Activated CD8-positive, alpha-beta T cell treated with anti-CD3 and anti-CD28 coated beads for 36 hours (primary cell): ENCODE data around the gene RAB40C. TPM values are rescaled to one million over a fixed set of nuclear protein-coding genes. Genes with fewer than 3 reads are reported as not detected.

Experiments
- ATAC-seq: fragments of 200-7000 bp; cut with Tn5 transposase; one replicate; pipeline ENCODE4 v1.10.0; 2021; ENCODE audit warnings: mild to moderate bottlenecking, moderate library complexity
- CTCF ChIA-PET: fragments of 350-600 bp; sonication (Branson Sonifier 250); formaldehyde crosslinking; loops from one replicate; lab custom pipeline; 2021; ENCODE audit warnings: antibody characterized with exemption; lab: Charles Lee
- POLR2A ChIA-PET: fragments of 350-600 bp; sonication (Branson Sonifier 250); formaldehyde crosslinking; loops from one replicate; lab custom pipeline; 2021; ENCODE audit warnings: antibody characterized with exemption; lab: Charles Lee
- DNase-seq: peaks from one replicate; pipeline ENCODE4 v3.0.0-alpha.2; 2020
- H3K27ac Mint-ChIP-seq: one replicate; pipeline ENCODE4 v1.8.0; 2021; ENCODE audit warnings: mild to moderate bottlenecking, mixed read lengths
- H3K27me3 Mint-ChIP-seq: one replicate; pipeline ENCODE4 v1.8.0; 2021; ENCODE audit warnings: mixed read lengths
- H3K36me3 Mint-ChIP-seq: one replicate; pipeline ENCODE4 v1.8.0; 2021; ENCODE audit warnings: low read depth, mixed read lengths
- H3K4me1 Mint-ChIP-seq: one replicate; pipeline ENCODE4 v1.8.0; 2021; ENCODE audit warnings: low read depth, mixed read lengths
- H3K4me3 Mint-ChIP-seq: one replicate; pipeline ENCODE4 v1.8.0; 2021; ENCODE audit warnings: mild to moderate bottlenecking, moderate library complexity, mixed read lengths
- H3K9me3 Mint-ChIP-seq: one replicate; pipeline ENCODE4 v1.8.0; 2021; ENCODE audit warnings: mixed read lengths
- intact Hi-C: fragments of 100-400 bp; cut with micrococcal nuclease; formaldehyde crosslinking; loops from one replicate; pipeline ENCODE4 v1.10.0; 2022
- total RNA-seq, 2 experiments: library from RNA; stranded (reverse); gene quantifications; one replicate each; pipeline ENCODE4 v1.2.3, GENCODE V29; 2021
- TF ChIP-seq, protein P1 (sequence below): fragments of 200-600 bp; IDR thresholded peaks from one replicate; pipeline ENCODE4 v1.8.0; 2022; ENCODE audit warnings: antibody characterized with exemption, mild to moderate bottlenecking

RAB40C gene
- total RNA-seq, 2 experiments from 2014 or later: 8.1 to 8.8 TPM

DNA sequence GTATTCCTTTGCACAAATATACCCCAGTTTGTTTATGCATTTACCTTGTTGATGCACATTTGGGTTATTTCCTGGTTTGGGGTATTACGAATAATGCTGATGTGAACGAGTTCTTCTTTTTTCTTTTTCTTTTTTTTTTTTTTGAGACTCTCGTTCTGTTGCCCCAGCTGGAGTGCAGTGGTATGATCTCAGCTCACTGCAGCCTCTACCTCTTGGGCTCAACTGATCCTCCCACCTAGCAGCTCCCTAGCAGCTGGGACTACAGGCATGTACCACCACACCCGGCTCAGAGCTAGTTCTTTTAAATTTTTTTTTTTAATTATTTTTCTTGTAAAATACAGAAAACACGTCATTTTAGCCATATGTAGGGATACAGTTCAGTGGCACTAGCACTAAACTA lies 14.1 kb downstream of the RAB40C start:
- ChIA-PET CTCF (interaction anchor here (1.3 kb wide), 1 partner anchor 58 kb away, joined by 3 read pairs; no protein-coding TSS in a partner anchor), POLR2A (no interaction called here)
- H3K9me3 Mint-ChIP-seq: no peaks in the 10 kb centered on the region
- no peak overlapping the region for H3K4me3 Mint-ChIP-seq
- H3K27ac Mint-ChIP-seq: no peak overlapping the region
- peaks cover 3% of the 10 kb centered on the region for H3K36me3 Mint-ChIP-seq
- TF ChIP-seq, protein P1, sequence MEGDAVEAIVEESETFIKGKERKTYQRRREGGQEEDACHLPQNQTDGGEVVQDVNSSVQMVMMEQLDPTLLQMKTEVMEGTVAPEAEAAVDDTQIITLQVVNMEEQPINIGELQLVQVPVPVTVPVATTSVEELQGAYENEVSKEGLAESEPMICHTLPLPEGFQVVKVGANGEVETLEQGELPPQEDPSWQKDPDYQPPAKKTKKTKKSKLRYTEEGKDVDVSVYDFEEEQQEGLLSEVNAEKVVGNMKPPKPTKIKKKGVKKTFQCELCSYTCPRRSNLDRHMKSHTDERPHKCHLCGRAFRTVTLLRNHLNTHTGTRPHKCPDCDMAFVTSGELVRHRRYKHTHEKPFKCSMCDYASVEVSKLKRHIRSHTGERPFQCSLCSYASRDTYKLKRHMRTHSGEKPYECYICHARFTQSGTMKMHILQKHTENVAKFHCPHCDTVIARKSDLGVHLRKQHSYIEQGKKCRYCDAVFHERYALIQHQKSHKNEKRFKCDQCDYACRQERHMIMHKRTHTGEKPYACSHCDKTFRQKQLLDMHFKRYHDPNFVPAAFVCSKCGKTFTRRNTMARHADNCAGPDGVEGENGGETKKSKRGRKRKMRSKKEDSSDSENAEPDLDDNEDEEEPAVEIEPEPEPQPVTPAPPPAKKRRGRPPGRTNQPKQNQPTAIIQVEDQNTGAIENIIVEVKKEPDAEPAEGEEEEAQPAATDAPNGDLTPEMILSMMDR: no peak
- DNase-seq: no peak
- peaks cover 15% of the 10 kb centered on the region for H3K4me1 Mint-ChIP-seq
- intact Hi-C loops: no loop called here
- ATAC-seq: no peak
- H3K27me3 Mint-ChIP-seq: no peaks in the 10 kb centered on the region

DNA sequence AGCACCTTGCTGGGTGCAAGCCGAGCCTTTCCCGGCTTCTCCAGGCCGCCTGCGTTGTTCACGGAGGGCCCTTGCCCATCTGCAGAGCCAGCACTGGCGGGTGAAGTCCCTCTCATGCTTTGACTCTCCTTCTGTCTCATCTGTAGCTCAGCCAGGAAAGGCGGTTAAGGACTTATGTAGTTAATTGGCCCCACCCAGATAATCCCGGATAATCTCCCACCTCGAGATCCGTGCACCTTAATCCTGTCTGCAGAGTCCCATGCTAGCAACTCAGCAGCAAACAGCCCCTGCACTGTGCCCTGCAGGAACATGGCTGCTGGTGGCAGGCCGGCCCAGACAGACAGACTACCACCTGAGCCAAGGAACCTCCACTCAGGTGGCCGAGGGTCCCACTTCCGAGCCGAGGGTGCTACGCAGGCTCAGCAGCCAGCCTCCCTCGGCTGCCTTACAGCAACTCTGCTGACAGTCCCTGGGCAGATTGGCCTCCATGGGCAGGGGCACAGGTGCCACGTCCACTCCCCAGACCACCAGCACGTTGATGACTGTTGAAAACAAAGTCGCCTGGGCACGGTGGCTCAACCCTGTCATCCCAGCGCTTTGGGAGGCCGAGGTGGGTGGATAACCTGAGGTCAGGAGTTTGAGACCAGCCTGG lies 16.9 kb downstream of the RAB40C start:
- POLR2A ChIA-PET: no interaction called here
- Mint-ChIP-seq H3K27ac (no peak overlapping the region), H3K9me3 (no peaks in the 10 kb centered on the region), H3K4me3 (no peak overlapping the region), H3K27me3 (no peaks in the 10 kb centered on the region), H3K4me1 (peaks cover 20% of the 10 kb centered on the region), H3K36me3 (peaks cover 3% of the 10 kb centered on the region)
- CTCF ChIA-PET: no interaction called here
- ATAC-seq: no peak
- DNase-seq: no peak
- intact Hi-C loops: no loop called here
- TF ChIP-seq, protein P1: no peak

GRCh38 chr16:608019-608418 lies 18.2 kb downstream of the RAB40C start:
- ATAC-seq (peak; percentile 90), DNase-seq (peak; percentile 77)
- Mint-ChIP-seq H3K4me1 (peaks cover 16% of the 10 kb centered on the region), H3K27ac (peak overlapping the region; percentile 25), H3K4me3 (no peak overlapping the region), H3K27me3 (no peaks in the 10 kb centered on the region), H3K36me3 (peaks cover 3% of the 10 kb centered on the region), H3K9me3 (no peaks in the 10 kb centered on the region)
- intact Hi-C loops: no loop called here
- POLR2A ChIA-PET: interaction anchor here (0.6 kb wide), 1 partner anchor 324 kb away, joined by 4 read pairs; no protein-coding TSS in a partner anchor
- CTCF ChIA-PET: interaction anchor here (1.3 to 2.6 kb wide), 2 partner anchors 8 to 28 kb away, joined by 3 to 9 read pairs; partner anchors contain the start of gene METTL26
- TF ChIP-seq, protein P1: no peak

DNA sequence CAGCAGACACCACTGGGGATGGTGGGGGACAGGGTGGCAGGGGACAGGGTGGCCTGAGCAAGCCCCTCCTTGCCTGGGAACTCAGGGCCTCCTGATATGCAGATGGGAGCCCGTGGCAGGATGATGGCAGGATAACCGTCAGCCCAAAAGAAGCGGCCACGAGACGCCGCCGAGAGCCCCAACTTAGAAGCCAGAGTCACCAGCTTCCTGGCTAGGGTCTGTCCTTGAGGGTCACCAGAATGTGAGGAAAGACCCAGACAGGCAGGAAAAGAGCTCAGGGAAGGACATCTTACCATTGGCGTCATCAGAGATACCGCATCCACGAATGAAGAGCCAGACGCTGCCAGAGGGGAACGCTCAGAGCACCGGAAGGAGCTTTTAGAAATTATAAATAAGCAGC lies 19.4 kb downstream of the RAB40C start:
- ATAC-seq (no peak), DNase-seq (no peak)
- intact Hi-C loops: no loop called here
- ChIA-PET CTCF (interaction anchor here (1.3 to 2.6 kb wide), 5 partner anchors 9 to 30 kb away, joined by 3 to 9 read pairs (median 4); partner anchors contain the start of gene METTL26), POLR2A (interaction anchor here (0.8 kb wide), 1 partner anchor 23 kb away, joined by 3 read pairs; no protein-coding TSS in a partner anchor)
- Mint-ChIP-seq H3K9me3 (no peaks in the 10 kb centered on the region), H3K27me3 (no peaks in the 10 kb centered on the region), H3K4me1 (peaks cover 12% of the 10 kb centered on the region), H3K27ac (no peak overlapping the region), H3K36me3 (peaks cover 3% of the 10 kb centered on the region), H3K4me3 (no peak overlapping the region)
- TF ChIP-seq, protein P1: no peak

GRCh38 chr16:609984-610383 lies 20.1 kb downstream of the RAB40C start:
- TF ChIP-seq, protein P1: no peak
- DNase-seq: no peak
- Mint-ChIP-seq H3K4me3 (no peak overlapping the region), H3K27ac (no peak overlapping the region), H3K27me3 (no peaks in the 10 kb centered on the region), H3K4me1 (peaks cover 12% of the 10 kb centered on the region), H3K9me3 (no peaks in the 10 kb centered on the region), H3K36me3 (peaks cover 3% of the 10 kb centered on the region)
- ChIA-PET CTCF (interaction anchor here (0.7 to 2.6 kb wide), 5 partner anchors 10 to 43 kb away, joined by 3 to 9 read pairs (median 4); partner anchors contain the start of gene NHLRC4), POLR2A (interaction anchor here (0.8 kb wide), 1 partner anchor 24 kb away, joined by 3 read pairs; no protein-coding TSS in a partner anchor)
- no peak for ATAC-seq
- intact Hi-C loops: no loop called here
